Measurements from ENCODE around the gene SH3PXD2A. TPM values are rescaled to one million over a fixed set of nuclear protein-coding genes. Genes with fewer than 3 reads are reported as not detected.
"Not testable (repeated sequence)": the region's sequence is repeated elsewhere in the genome, so short reads cannot be mapped to it uniquely, and the experiment has no call there.

The SH3PXD2A gene
- total and polyA plus RNA-seq, 12 donors: 5.7 to 34.5 (median 19.2) TPM

DNA sequence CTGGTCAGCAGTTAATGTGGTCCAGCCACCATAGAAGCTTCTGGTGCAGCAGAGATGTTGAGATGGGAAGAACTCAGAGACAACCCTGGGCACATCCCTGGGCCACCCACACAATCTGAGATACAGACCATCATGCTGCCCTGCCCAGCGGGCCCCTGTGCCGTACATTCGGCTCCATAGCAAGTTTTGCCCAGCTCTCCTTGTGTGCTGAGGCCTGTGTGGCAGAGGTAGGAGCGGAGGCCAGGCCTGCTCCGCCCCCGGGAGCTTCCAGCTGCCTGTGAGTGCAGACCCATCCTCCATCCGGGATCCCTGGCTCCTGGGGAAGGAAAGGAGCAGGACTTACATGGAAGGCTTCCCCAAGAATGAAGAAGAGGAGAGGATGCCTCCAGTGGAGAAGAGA lies 221.5 kb downstream of the SH3PXD2A start:
- intact Hi-C loops (cut with DNase I): no loop called here
- WGBS, 4 donors: 90 to 95% (median 93%) methylated on average over 6 to 7 of the region's 7 CpGs
- H3K36me3 ChIP-seq (replicated peaks in 1 of 2): no peaks in the 10 kb centered on the region
- TF ChIP-seq, protein P1, sequence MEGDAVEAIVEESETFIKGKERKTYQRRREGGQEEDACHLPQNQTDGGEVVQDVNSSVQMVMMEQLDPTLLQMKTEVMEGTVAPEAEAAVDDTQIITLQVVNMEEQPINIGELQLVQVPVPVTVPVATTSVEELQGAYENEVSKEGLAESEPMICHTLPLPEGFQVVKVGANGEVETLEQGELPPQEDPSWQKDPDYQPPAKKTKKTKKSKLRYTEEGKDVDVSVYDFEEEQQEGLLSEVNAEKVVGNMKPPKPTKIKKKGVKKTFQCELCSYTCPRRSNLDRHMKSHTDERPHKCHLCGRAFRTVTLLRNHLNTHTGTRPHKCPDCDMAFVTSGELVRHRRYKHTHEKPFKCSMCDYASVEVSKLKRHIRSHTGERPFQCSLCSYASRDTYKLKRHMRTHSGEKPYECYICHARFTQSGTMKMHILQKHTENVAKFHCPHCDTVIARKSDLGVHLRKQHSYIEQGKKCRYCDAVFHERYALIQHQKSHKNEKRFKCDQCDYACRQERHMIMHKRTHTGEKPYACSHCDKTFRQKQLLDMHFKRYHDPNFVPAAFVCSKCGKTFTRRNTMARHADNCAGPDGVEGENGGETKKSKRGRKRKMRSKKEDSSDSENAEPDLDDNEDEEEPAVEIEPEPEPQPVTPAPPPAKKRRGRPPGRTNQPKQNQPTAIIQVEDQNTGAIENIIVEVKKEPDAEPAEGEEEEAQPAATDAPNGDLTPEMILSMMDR (IDR thresholded peaks at IDR 0.05): no peak
- no peak for TF ChIP-seq POLR2A (IDR thresholded peaks at IDR 0.05)
- no peaks in the 10 kb centered on the region for H3K27me3 ChIP-seq
- DNase-seq: no peak
- no peak overlapping the region for H3K27ac ChIP-seq
- peaks cover 16 to 38% of the 10 kb centered on the region in 2 donors for H3K4me1 ChIP-seq (replicated peaks in 1 of 2)
- no peak overlapping the region for H3K4me3 ChIP-seq
- H3K9me3 ChIP-seq (replicated peaks in 1 of 3): no peaks in the 10 kb centered on the region

DNA sequence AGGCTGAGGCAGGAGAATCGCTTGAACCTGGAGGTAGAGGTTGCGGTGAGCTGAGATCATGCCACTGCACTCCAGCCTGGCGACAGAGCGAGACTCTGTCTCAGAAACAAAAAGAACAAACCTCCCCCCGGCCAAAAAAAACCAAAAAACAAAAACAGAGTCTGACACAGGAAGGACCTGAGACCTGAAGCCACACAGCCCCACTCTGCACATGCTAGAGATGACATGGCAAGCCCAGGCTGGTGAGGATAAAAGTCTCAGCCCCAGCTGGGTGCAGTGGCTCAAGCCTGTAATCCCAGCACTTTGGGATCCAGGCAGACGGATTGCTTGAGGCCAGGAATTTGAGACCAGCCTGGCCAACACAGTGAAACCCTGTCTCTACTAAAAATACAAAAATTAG lies 222.5 kb downstream of the SH3PXD2A start:
- peaks cover 7 to 28% of the 10 kb centered on the region in 2 donors for H3K4me1 ChIP-seq (replicated peaks in 1 of 2)
- 92 to 95% (median 94%) methylated on average over 6 of the region's 6 CpGs for WGBS, 4 donors
- intact Hi-C loops (cut with DNase I); H3K27ac ChIP-seq; H3K4me3 ChIP-seq; H3K36me3 ChIP-seq (replicated peaks in 1 of 2); DNase-seq; H3K27me3 ChIP-seq; H3K9me3 ChIP-seq (replicated peaks in 1 of 3): not testable (repeated sequence)

DNA sequence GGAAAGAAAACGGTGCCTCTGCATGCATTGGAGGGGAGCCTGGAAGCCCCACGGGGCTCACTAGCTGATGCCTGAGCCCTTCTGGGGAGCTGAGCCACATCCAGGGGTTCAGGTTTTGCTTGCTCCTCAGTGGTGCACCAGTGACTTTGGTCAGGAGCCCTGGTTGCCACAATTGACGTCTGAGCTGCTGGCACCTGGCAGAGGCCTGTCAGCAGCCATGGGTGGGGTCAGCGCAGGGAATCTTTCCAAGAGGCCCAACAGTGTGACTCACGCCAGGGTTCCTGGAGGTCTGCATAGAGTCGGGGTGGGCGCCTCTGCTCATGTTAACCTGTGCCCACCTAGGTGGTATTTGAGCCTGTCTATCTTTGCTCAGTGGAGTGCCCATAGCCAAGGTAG lies 223.1 kb downstream of the SH3PXD2A start:
- H3K4me1 ChIP-seq (replicated peaks in 1 of 2): peaks cover under 1 to 22% of the 10 kb centered on the region in 2 donors
- no peak for DNase-seq
- 68 to 80% (median 76%) methylated on average over 2 to 7 of the region's 7 CpGs for WGBS, 4 donors
- H3K9me3 ChIP-seq (replicated peaks in 1 of 3): no peaks in the 10 kb centered on the region
- H3K27me3 ChIP-seq: no peaks in the 10 kb centered on the region
- no peak overlapping the region for H3K4me3 ChIP-seq
- no peak for TF ChIP-seq POLR2A (IDR thresholded peaks at IDR 0.05)
- TF ChIP-seq, protein P1 (IDR thresholded peaks at IDR 0.05): no peak
- intact Hi-C loops (cut with DNase I): no loop called here
- no peak overlapping the region for H3K27ac ChIP-seq
- peaks cover 0 to 3% of the 10 kb centered on the region in 2 donors for H3K36me3 ChIP-seq (replicated peaks in 1 of 2)

GRCh38 chr10:103630156-103630555 lies 225.2 kb downstream of the SH3PXD2A start:
- peaks cover 0 to 23% of the 10 kb centered on the region in 2 donors for H3K36me3 ChIP-seq (replicated peaks in 1 of 2)
- WGBS, 4 donors: 67 to 100% (median 75%) methylated on average over 1 of the region's 1 CpG
- H3K9me3 ChIP-seq (replicated peaks in 1 of 3): no peaks in the 10 kb centered on the region
- no peak for DNase-seq
- intact Hi-C loops (cut with DNase I): no loop called here
- H3K27me3 ChIP-seq: no peaks in the 10 kb centered on the region
- H3K4me3 ChIP-seq: no peak overlapping the region
- no peak overlapping the region for H3K27ac ChIP-seq
- peaks cover 0 to under 1% of the 10 kb centered on the region in 2 donors for H3K4me1 ChIP-seq (replicated peaks in 1 of 2)
- no peak for TF ChIP-seq POLR2A (IDR thresholded peaks at IDR 0.05)
- TF ChIP-seq, protein P1 (IDR thresholded peaks at IDR 0.05): no peak

- WGBS, 4 donors: 34 to 85% (median 81%) methylated on average over 2 to 3 of the region's 3 CpGs
- no peaks in the 10 kb centered on the region for H3K4me1 ChIP-seq (replicated peaks in 1 of 2)
- H3K36me3 ChIP-seq (replicated peaks in 1 of 2): peaks cover 0 to 29% of the 10 kb centered on the region in 2 donors
- no peaks in the 10 kb centered on the region for H3K9me3 ChIP-seq (replicated peaks in 1 of 3)
- intact Hi-C loops (cut with DNase I): no loop called here
- no peak overlapping the region for H3K4me3 ChIP-seq
- DNase-seq: no peak
- TF ChIP-seq, protein P1 (IDR thresholded peaks at IDR 0.05): no peak
- no peak for TF ChIP-seq POLR2A (IDR thresholded peaks at IDR 0.05)
- no peak overlapping the region for H3K27ac ChIP-seq
- H3K27me3 ChIP-seq: no peaks in the 10 kb centered on the region
Measured at GRCh38 chr10:103629581-103629980, 225.8 kb downstream of the SH3PXD2A start.

Data from adrenal gland (tissue), 12 donors.